Measurements from ENCODE around the gene ABCC12. TPM values are rescaled to one million over a fixed set of nuclear protein-coding genes. Genes with fewer than 3 reads are reported as not detected.

ABCC12 gene
- total RNA-seq, 1 donor from 2014 or later: not detected

- DNase-seq (ENCODE audit: low spot score): no peak
Observed at GRCh38 chr16:48132696-48133095, 23.1 kb downstream of the ABCC12 start.

DNA sequence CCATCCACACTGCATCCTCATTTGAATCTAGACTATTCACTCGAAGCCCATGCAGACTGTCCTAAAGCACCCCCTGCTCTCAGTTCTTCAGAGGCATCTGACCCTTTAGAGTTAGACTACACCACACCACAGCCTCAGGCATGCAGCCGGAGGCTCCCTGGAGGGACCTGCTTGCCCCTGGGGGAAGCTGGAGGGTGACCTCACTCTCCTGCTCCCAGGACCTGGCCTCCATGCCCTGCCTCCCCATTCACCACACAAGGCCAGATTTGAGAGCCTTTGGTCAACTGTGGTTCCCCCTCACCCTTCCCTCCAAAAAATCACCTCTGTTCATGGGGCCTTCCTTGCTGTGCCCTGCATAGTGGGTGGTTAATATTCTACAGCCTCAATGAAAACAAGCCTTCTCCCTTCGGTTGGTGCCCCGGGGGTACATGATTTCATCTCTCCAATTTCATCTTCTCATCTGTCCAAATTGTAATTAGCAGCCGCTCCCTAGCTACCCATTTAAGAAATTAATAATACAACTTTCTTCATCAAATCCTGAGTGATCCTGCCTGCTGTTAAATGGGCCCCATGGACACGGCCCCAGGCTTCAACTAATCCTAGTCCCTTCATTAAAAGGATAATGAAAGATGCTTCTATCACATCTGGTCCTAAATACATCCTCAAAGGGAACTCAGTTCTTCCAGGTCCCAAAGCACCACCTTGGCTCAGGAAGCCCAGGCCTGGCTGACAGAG is 24.4 kb downstream of the ABCC12 start:
- DNase-seq (ENCODE audit: low spot score): no peak

GRCh38 chr16:48129926-48130325 is 25.9 kb downstream of the ABCC12 start:
- DNase-seq (ENCODE audit: low spot score): no peak

GRCh38 chr16:48128769-48129168 is 27.0 kb downstream of the ABCC12 start:
- no peak for DNase-seq (ENCODE audit: low spot score)

- DNase-seq (ENCODE audit: low spot score): peak; percentile 85
Observed at GRCh38 chr16:48126801-48127644, 28.8 kb downstream of the ABCC12 start.

GRCh38 chr16:48125888-48126287 is 29.9 kb downstream of the ABCC12 start:
- DNase-seq (ENCODE audit: low spot score): no peak

GRCh38 chr16:48124266-48124665 is 31.5 kb downstream of the ABCC12 start:
- no peak for DNase-seq (ENCODE audit: low spot score)

DNA sequence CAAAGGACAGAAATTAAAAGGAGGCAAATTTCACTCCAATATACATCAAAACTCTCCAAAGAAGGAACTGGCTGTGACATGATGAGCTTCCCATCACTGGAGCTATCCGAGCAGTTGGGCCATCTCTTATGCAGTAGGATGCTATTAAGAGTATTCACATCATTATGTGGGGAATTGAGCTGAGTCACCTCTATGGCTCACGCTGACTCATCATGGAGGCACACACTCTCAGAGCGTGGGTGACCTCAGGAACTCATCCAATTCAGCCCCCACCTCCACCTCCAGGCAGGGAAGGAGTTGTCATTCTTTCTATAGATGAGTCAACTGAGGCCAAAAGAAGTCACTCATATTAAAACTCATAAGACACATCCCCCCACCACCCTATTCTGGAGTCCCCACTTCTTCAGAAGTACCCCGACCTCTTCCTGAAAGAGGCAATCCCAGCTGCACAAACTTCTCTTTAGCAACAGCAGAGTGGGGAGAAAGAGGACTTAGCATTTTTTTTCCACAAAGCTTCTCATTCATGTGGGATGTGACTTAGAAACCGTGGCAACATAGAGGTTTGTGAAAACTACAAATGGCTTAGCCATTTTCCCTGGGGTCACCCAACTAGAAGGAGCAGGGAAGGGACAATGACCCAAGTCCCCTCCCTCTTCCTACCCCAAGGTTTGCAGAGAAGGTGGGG is 32.5 kb downstream of the ABCC12 start:
- peak; percentile 46 for DNase-seq (ENCODE audit: low spot score)

DNA sequence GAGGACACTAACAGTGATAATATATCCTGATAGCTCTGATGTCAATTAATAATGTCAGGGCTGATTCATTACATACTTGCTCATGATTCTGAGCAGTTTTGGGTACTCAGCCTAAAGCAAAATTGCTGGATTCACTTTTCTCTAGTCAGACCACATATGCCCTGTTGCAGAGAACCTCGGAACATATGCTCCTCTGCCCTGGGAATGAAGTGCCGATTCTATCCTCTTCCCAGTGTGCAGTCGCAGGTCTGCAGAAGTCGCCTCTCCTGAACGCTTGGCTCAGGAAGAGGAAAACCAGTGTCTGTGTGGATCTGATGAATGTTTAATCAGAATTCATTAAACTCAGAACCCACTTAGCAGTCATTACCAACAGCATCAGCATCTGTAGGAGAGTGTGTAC is 34.5 kb downstream of the ABCC12 start:
- no peak for DNase-seq (ENCODE audit: low spot score)

GRCh38 chr16:48118841-48119240 is 37.0 kb downstream of the ABCC12 start:
- no peak for DNase-seq (ENCODE audit: low spot score)

DNA sequence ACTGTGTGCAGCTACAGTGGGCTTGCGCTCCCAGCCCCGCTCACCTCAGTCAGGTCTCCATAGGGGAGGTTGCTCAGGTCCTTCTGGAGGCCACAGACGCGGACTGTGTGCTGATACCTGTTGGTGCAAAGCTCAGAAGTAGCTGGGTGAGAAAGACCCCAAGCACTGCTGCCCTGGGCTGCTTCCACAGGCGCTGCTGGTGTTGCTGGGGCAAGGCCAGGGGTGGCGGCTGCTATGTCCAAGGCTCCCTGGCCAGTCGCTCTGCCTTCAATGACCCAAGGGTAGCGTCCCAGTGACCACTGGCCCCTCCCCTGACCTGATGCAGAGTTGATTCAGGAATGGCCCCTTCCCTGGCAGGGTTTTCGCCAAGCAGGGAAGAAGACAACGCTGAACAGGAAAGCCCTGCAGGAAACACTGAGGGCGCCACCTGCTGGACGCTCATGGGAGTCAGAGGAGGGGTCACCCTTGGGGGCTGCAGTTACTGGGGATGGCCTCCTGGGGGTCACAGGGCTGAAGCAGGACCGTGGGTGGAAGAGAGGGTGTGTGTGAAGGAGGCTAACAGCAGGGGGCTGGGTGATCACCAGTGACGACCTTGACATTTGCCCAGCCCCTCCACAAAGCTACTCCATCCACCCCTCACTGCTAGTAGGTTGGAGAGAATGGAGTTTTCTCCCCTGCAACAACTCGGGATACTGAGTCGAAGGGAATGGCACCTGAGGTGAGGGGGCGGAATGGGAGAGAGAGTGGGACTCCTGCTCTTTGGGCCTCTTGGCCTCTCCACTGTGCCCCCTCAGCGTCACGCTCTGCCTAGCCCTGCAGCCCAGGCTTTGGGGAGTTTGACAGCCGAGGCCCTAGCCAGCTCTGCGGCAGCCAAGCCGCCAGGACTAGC is 38.3 kb downstream of the ABCC12 start:
- peak; percentile 10 for DNase-seq (ENCODE audit: low spot score)

DNA sequence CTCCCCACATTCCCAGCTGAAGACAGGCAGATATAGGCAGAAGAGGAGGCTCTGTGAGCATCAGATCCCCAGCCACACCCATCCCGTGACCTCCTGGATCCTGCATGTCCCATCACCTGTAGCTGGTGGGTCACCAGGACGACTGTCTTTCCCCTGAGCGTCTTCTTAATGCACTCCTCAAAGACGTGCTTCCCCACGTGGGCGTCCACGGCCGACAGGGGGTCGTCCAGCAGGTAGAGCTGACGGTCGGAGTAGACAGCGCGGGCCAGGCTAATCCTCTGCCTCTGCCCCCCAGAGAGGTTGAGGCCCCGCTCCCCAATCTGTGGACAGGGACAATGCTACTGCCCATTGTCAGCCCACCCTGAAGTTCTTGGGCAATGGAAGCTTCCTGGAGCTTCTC is 40.5 kb downstream of the ABCC12 start:
- no peak for DNase-seq (ENCODE audit: low spot score)

DNA sequence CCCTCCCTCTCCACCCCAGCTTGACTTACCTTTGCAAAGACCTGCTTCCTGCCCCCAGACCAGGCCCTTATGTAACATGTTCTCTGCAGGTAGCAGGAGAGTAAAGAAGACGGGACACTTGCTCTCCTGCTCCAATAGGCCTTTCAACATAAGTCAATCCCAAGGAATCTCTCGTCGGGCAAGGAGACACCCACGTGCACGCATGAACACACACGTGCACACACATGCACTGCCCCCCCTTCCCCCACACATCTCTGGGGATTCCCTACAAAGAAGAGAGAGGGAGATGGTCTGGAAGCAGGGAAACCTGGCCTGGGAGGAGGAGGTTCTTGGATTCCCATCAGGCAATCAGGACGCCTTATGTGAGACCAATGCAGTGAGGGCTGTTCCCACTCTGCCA is 41.4 kb downstream of the ABCC12 start:
- no peak for DNase-seq (ENCODE audit: low spot score)

GRCh38 chr16:48113471-48113870 is 42.3 kb downstream of the ABCC12 start:
- DNase-seq (ENCODE audit: low spot score): no peak

- DNase-seq (ENCODE audit: low spot score): no peak
Observed at GRCh38 chr16:48113001-48113400, 42.8 kb downstream of the ABCC12 start.

GRCh38 chr16:48112600-48112999 is 43.2 kb downstream of the ABCC12 start:
- no peak for DNase-seq (ENCODE audit: low spot score)

GRCh38 chr16:48110982-48111381 is 44.8 kb downstream of the ABCC12 start:
- DNase-seq (ENCODE audit: low spot score): no peak

DNA sequence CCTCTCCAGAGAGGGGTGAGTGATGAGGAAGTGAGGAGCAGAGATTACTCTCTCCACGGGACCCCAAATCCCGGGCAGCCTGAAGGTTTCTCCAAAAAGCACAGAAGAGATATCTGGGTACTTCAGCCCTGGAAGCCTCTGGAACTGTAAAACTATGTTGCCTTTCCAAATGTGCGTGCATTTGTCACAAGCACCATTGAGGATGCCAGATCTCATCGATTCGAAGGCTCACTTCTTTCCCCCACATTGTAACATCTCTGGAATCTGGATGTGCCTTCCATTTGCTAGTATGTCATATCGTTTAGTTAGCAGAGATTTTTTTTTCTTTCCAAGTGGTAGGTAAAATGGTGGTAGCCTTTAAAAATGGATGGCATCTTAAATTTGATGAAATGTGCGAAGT is 45.8 kb downstream of the ABCC12 start:
- no peak for DNase-seq (ENCODE audit: low spot score)

DNA sequence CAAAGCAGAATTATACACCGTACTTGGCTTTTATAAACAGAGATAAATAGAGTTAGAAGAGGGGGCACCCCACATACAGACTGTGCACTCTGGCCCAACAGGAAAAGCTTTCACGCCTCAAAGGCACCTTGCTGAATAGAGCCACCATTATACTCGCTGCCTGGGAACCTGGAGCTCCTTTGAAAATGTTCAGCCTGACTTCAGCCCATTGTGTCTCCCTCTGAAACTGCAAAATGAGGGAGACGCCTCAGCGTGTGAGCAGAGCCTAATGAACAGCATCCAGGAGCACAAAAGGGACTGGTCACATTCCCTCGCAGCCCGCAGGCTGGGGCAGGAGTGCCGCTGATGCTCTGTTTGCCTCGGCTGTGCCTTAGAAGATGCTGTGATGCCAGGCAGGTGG is 46.3 kb downstream of the ABCC12 start:
- no peak for DNase-seq (ENCODE audit: low spot score)

DNA sequence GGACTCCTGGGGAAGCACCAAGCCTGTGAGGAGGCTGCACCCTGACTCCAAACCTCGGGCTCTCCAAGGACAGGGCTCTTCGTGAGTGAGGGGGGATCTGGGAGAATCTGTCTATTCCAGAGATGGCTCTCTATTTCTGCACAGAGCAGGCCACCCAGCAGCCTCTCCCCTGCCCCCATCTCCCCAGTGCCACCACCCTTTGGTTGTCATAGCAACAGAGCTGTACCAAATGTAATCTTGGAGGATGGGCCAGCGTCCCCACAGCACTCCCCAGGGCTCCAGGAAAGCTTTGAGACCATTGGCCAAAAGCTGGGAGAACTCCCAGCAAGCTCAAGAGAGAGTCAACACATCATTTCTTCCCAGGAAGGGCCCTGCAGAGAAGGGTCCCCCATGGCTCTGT is 49.3 kb downstream of the ABCC12 start:
- DNase-seq (ENCODE audit: low spot score): no peak

All from umbilical cord (tissue), 2 donors.